B cell (primary cell): ENCODE data around the gene IPCEF1. TPM values are rescaled to one million over a fixed set of nuclear protein-coding genes. Genes with fewer than 3 reads are reported as not detected.

Experiments
- ATAC-seq: fragments of 200-7000 bp; cut with Tn5 transposase; one replicate; pipeline ENCODE4 v1.10.0; 2021; ENCODE audit warnings: low read depth, mild to moderate bottlenecking, moderate number of reproducible peaks, moderate library complexity
- CTCF ChIA-PET: fragments of 350-600 bp; sonication (Branson Sonifier 250); formaldehyde crosslinking; loops from one replicate; lab custom pipeline; 2021; ENCODE audit warnings: antibody characterized with exemption, inconsistent platforms; lab: Charles Lee
- POLR2A ChIA-PET: fragments of 350-600 bp; sonication (Branson Sonifier 250); formaldehyde crosslinking; loops from one replicate; lab custom pipeline; 2021; ENCODE audit warnings: antibody characterized with exemption; lab: Charles Lee
- DNase-seq: peaks from one replicate; pipeline ENCODE4 v3.0.0; 2013
- H2AFZ ChIP-seq: 2 replicates; pipeline ENCODE4 v1.6.1; 2012; ENCODE audit warnings: mild to moderate bottlenecking, low read depth, low read length; ENCODE audit not compliant: insufficient read depth, poor library complexity, severe bottlenecking
- H3K27ac ChIP-seq, 2 donors: 1 replicate in 1 of 2; 2 replicates in 1 of 2; pipeline ENCODE4 v1.5.1; 2012 to 2013; ENCODE audit warnings: low read length in 2 of 2, mild to moderate bottlenecking in 2 of 2, moderate library complexity in 1 of 2
- H3K27me3 ChIP-seq, 4 experiments: fragments of 200-600 bp in 1 of 4; sonication (generic) in 1 of 4; replicated peaks in 1 of 4; 1 replicate in 2 of 4; 2 replicates in 2 of 4; pipeline versions ENCODE4 v1.6.1 to v1.7.0; 2013 to 2016; ENCODE audit warnings: low read length in 3 of 4, mild to moderate bottlenecking in 2 of 4, mixed read lengths in 1 of 4, moderate library complexity in 1 of 4; ENCODE audit not compliant: insufficient read depth in 4 of 4, control insufficient read depth in 3 of 4; ENCODE audit errors: control extremely low read depth in 1 of 4
- H3K36me3 ChIP-seq, 2 experiments: replicated peaks in 1 of 2; 1 replicate in 1 of 2; 2 replicates in 1 of 2; pipeline versions ENCODE4 v1.6.1 to v1.7.1; 2013; ENCODE audit warnings: low read length in 1 of 2; ENCODE audit not compliant: insufficient read depth in 2 of 2, control insufficient read depth in 1 of 2; ENCODE audit errors: control extremely low read depth in 1 of 2, extremely low read depth in 1 of 2
- H3K4me1 ChIP-seq, 2 donors: fragments of 200-600 bp in 1 of 2; sonication (generic) in 1 of 2; 1 replicate in 1 of 2; 2 replicates in 1 of 2; pipeline versions ENCODE4 v1.5.1 to v1.6.1; 2013 to 2017; ENCODE audit warnings: low read length in 2 of 2; ENCODE audit not compliant: control insufficient read depth in 2 of 2, insufficient read depth in 2 of 2
- H3K4me2 ChIP-seq: replicated peaks from 2 replicates; pipeline ENCODE3; 2012; ENCODE audit warnings: mild to moderate bottlenecking, low read depth, low read length; ENCODE audit not compliant: poor library complexity, severe bottlenecking
- H3K4me3 ChIP-seq, 5 experiments: fragments of 200-600 bp in 1 of 5; sonication (generic) in 1 of 5; 1 replicate in 3 of 5; 2 replicates in 2 of 5; pipeline versions ENCODE4 v1.5.1 to v1.7.0; 2011 to 2016; ENCODE audit warnings: low read length in 4 of 5, mild to moderate bottlenecking in 4 of 5, low read depth in 2 of 5, control low read depth in 1 of 5, moderate library complexity in 1 of 5; ENCODE audit not compliant: insufficient read depth in 1 of 5; ENCODE audit errors: control extremely low read depth in 1 of 5, extremely low read depth in 1 of 5
- H3K79me2 ChIP-seq: fragments of 200-600 bp; sonication (generic); one replicate; pipeline ENCODE4 v1.6.0; 2016; ENCODE audit warnings: low read length; ENCODE audit not compliant: control insufficient read depth, insufficient read depth
- H3K9ac ChIP-seq: fragments of 200-600 bp; sonication (generic); 2 replicates; pipeline ENCODE4 v1.6.1; 2017; ENCODE audit warnings: mild to moderate bottlenecking, low read length, moderate library complexity
- H3K9me3 ChIP-seq, 3 donors: one replicate each; pipeline versions ENCODE4 v1.6.1 to v1.7.1; 2013; ENCODE audit warnings: low read length in 2 of 3; ENCODE audit not compliant: control insufficient read depth in 2 of 3, insufficient read depth in 1 of 3; ENCODE audit errors: control extremely low read depth in 1 of 3
- H4K20me1 ChIP-seq: 2 replicates; pipeline ENCODE4 v1.6.0; 2012; ENCODE audit warnings: mild to moderate bottlenecking, low read length; ENCODE audit not compliant: insufficient read depth, control insufficient read depth, poor library complexity, severe bottlenecking
- H3K27ac Mint-ChIP-seq: one replicate; pipeline ENCODE4 v1.8.0; 2021; ENCODE audit warnings: mixed read lengths
- H3K27me3 Mint-ChIP-seq: one replicate; pipeline ENCODE4 v1.8.0; 2021; ENCODE audit warnings: mixed read lengths
- H3K4me1 Mint-ChIP-seq: one replicate; pipeline ENCODE4 v1.8.0; 2021; ENCODE audit warnings: mixed read lengths
- H3K4me3 Mint-ChIP-seq: one replicate; pipeline ENCODE4 v1.8.0; 2021; ENCODE audit warnings: mixed read lengths
- H3K9me3 Mint-ChIP-seq: one replicate; pipeline ENCODE4 v1.8.0; 2022; ENCODE audit warnings: mixed read lengths; ENCODE audit not compliant: insufficient read depth
- EZH2 ChIP-seq: IDR thresholded peaks from 2 replicates; pipeline ENCODE4 v1.6.1; 2012; ENCODE audit warnings: borderline replicate concordance, low read depth, mild to moderate bottlenecking, moderate library complexity, low read length; ENCODE audit not compliant: insufficient read depth, poor library complexity, severe bottlenecking
- WGBS: methylation state at CpG from one replicate; pipeline ENCODE4 v1.1.5; 2013; ENCODE audit warnings: missing lambda C conversion rate; ENCODE audit not compliant: insufficient coverage; 5-methylcytosine and 5-hydroxymethylcytosine counted together
- intact Hi-C: fragments of 100-400 bp; cut with micrococcal nuclease; formaldehyde crosslinking; loops from one replicate; pipeline ENCODE4 v1.10.0; 2022
- polyA plus RNA-seq: library from polyadenylated mRNA; depleted of rRNA; stranded (reverse); fragments of >200 nt; gene quantifications from 2 replicates; pipeline ENCODE4 v1.2.3, GENCODE V29; 2012
- total RNA-seq, 2 donors: library from RNA; stranded (reverse); fragments of 120-200 nt in 1 of 2; gene quantifications; 1 replicate in 1 of 2; 2 replicates in 1 of 2; pipeline versions ENCODE4 v1.2.3 to v1.2.4, GENCODE V29; 2013 to 2022
- TF ChIP-seq, protein P1 (sequence below): fragments of 200-600 bp; IDR thresholded peaks from one replicate; pipeline ENCODE4 v1.8.0; 2022; ENCODE audit warnings: antibody characterized with exemption, mild to moderate bottlenecking

Gene IPCEF1
- total and polyA plus RNA-seq, 2 donors (not counting 1 experiment from before 2014, with no cell fraction given) = 0.22 to 0.94 TPM

DNA sequence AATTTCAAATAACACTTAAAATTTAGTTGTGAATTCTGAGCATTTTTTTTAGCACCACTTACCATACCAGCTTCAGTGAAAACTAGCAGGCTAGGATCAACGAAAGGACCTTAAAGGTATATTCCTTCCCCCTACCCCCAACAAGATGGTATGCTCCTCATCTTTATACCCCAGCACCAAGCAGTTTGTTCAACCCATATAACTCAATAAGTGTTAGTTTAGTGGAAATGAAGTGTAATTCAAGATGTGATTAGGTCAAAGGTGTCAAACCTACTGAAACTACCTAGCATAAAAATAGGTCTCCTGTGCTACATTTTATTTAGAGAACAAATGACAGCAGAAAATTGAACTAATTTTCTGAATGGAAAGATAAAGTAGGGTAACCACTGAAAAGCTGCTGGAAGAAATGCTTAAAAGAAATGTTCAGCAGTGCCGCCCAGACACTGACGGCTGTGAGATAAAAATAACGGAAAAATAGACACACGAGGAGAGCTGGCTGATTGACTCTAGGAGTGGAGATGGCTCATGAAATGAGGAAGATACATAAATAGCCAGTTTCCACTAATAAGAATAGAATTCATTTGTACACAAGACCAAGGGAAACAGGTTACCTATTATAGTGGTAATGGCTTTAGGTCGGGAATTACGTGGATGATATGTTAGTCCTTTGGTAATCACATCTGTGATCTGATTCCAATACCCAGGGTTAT lies 94.8 kb downstream of the IPCEF1 start:
- no peaks in the 10 kb centered on the region for H3K36me3 ChIP-seq
- Mint-ChIP-seq H3K4me3 (peak overlapping the region; percentile 37), H3K27me3 (peaks cover 4% of the 10 kb centered on the region), H3K9me3 (no peaks in the 10 kb centered on the region), H3K4me1 (peaks cover 22% of the 10 kb centered on the region), H3K27ac (peak overlapping the region; percentile 17)
- H4K20me1 ChIP-seq = no peaks in the 10 kb centered on the region
- TF ChIP-seq EZH2 = no peak
- TF ChIP-seq, protein P1, sequence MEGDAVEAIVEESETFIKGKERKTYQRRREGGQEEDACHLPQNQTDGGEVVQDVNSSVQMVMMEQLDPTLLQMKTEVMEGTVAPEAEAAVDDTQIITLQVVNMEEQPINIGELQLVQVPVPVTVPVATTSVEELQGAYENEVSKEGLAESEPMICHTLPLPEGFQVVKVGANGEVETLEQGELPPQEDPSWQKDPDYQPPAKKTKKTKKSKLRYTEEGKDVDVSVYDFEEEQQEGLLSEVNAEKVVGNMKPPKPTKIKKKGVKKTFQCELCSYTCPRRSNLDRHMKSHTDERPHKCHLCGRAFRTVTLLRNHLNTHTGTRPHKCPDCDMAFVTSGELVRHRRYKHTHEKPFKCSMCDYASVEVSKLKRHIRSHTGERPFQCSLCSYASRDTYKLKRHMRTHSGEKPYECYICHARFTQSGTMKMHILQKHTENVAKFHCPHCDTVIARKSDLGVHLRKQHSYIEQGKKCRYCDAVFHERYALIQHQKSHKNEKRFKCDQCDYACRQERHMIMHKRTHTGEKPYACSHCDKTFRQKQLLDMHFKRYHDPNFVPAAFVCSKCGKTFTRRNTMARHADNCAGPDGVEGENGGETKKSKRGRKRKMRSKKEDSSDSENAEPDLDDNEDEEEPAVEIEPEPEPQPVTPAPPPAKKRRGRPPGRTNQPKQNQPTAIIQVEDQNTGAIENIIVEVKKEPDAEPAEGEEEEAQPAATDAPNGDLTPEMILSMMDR = no peak
- H3K9me3 ChIP-seq = peaks cover 0 to 3% (median 0%) of the 10 kb centered on the region in 3 donors
- CTCF ChIA-PET = no interaction called here
- H3K27me3 ChIP-seq = no peaks in the 10 kb centered on the region
- ATAC-seq (no peak), DNase-seq (no peak)
- no peak overlapping the region for H3K9ac ChIP-seq
- H3K27ac ChIP-seq = no peak overlapping the region
- H3K4me1 ChIP-seq = peaks cover 20 to 28% of the 10 kb centered on the region in 2 donors
- H3K79me2 ChIP-seq = no peaks in the 10 kb centered on the region
- POLR2A ChIA-PET = no interaction called here
- WGBS = 33% methylated on average over 1 of the region's 7 CpGs
- H3K4me3 ChIP-seq = no peak overlapping the region
- intact Hi-C loops = no loop called here
- no peak overlapping the region for H2AFZ ChIP-seq
- H3K4me2 ChIP-seq = peak overlapping the region; percentile 2

DNA sequence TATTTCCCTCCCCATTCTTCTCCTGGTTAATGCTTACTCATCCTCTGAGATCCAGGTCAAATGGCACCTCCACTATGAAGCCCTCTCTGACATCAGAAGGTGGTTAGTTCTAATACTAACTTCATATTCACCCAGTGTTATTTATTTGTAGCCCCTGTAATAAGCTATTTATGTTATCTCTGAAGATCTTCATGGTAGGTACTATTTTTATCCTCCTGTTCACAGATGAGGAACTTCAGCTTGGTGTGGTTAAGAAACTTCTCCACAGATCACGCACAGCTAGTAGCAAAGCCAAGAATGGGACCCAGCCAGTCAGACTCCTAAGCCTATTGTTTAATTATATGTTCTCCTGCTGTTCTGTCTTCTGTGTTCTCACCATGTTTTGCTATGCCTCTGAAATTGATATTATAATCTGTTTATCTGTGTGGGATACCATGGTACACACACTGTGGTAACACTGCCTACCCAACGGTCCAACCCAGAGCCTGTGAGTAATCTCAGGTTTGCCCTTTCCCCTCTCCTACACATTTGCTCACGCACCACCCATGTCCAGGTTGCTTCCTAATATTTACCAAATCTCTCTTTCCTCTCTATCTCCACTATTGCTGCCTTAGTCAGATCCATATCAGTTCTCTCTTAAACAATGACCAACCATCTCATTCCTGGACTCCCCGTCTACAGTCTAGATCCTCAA lies 98.4 kb downstream of the IPCEF1 start:
- Histone ChIP-seq H3K79me2 (no peaks in the 10 kb centered on the region), H3K4me2 (peak overlapping the region; percentile 17), H2AFZ (no peak overlapping the region), H3K9ac (no peak overlapping the region), H3K4me3 (peak overlapping the region in 1 of 5 experiments; percentile 0), H3K36me3 (no peaks in the 10 kb centered on the region), H4K20me1 (no peaks in the 10 kb centered on the region), H3K27ac (no peak overlapping the region), H3K27me3 (no peaks in the 10 kb centered on the region), H3K9me3 (peaks cover 0 to 8% (median 6%) of the 10 kb centered on the region in 3 donors), H3K4me1 (peaks cover 20 to 28% of the 10 kb centered on the region in 2 donors)
- intact Hi-C loops = no loop called here
- Mint-ChIP-seq H3K4me1 (peaks cover 22% of the 10 kb centered on the region), H3K27ac (no peak overlapping the region), H3K9me3 (peaks cover 10% of the 10 kb centered on the region), H3K4me3 (no peak overlapping the region), H3K27me3 (peaks cover 4% of the 10 kb centered on the region)
- DNase-seq (no peak), ATAC-seq (peak; percentile 43)
- CTCF ChIA-PET = no interaction called here
- POLR2A ChIA-PET = no interaction called here
- WGBS = 73% methylated on average over 2 of the region's 4 CpGs
- TF ChIP-seq, protein P1 = no peak
- no peak for TF ChIP-seq EZH2
